Raji (cell line): ENCODE results near the gene ASTN2.

Source experiments
- POLR2A ChIP-seq: IDR thresholded peaks from 2 replicates; pipeline ENCODE4 v1.6.1; 2011; ENCODE audit warnings: low read depth, low read length, control low read depth; ENCODE audit not compliant: insufficient read depth

The ASTN2 gene

DNA sequence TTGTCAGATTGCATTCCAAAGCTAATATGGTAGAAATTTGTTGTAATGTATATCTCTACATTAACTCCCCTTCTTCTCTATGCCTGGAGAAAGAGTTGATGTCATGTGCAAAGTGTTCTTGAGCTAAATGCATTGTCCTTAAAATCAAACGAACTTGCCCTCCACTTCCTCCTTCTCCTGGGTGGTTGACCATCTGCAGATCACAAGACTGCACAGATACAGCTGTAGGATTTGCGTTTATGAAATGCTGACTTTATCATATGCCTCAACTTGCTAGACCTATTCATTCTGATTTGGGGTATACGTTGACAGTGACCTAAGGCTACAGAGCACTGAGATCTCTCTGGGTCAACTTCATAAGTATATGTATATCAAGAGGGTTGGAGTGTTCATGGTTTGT lies 719.4 kb downstream of the ASTN2 start:
- TF ChIP-seq POLR2A: no peak

DNA sequence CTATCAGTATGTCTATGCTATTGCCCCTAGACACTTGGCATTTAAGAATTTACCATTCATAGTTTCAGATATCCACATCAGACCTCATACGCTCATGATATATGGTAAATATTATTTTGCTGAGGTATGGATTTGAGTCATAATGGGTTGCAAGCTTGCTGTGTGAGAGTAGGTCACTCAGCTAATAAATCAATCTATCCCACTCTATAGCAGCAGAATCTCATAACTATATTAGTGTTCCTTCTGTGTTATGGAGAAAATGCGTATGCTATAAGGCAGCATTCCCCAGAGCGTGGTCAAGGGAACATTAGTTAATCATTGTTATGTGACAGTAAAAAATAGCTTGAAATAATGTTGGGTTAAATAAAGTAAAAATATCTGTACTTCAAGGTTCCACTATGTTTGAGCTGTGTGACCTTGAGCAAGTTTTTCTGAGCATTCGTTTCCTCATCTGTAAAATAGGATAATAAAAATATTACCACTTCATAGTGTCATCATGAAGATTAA lies 720.0 kb downstream of the ASTN2 start:
- no peak for TF ChIP-seq POLR2A

GRCh38 chr9:116693233-116693731 lies 721.6 kb downstream of the ASTN2 start:
- no peak for TF ChIP-seq POLR2A

- TF ChIP-seq POLR2A: no peak
Observed at GRCh38 chr9:116692616-116693015, 722.2 kb downstream of the ASTN2 start.

GRCh38 chr9:116691607-116692006 lies 723.2 kb downstream of the ASTN2 start:
- TF ChIP-seq POLR2A: no peak

- TF ChIP-seq POLR2A: no peak
Observed at GRCh38 chr9:116689486-116690032, 725.3 kb downstream of the ASTN2 start.

DNA sequence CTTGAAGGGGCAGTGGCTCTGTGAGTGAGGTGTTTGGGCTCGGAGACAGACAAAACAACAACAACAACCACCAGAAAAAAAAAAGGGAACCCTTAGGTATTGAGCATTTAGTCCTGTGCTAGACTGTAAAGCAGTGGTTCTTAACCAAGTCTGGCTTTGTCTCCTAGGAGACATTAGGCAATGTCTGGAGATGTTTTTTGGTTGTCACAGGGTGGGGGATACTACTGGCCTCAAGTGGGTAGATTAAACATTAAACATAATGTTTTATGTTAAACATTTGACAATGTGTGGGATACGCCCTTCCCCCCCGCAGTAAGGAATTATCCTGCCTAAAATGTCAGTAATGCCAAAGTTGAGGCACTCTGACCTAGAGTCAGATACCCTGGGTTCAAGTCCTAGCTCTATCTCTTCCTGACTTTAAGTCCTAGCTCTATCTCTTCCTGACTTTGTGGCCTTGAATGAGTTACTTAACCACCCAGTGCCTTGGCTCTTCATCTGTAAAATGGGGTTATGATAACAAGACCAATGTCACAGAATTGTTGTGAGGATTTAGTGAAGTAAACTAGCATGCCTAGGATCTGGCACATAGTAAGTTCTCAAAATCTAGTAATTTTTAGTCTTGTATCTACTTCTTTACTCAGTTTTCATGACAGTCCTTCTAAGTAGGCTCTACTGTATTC lies 725.9 kb downstream of the ASTN2 start:
- no peak for TF ChIP-seq POLR2A

DNA sequence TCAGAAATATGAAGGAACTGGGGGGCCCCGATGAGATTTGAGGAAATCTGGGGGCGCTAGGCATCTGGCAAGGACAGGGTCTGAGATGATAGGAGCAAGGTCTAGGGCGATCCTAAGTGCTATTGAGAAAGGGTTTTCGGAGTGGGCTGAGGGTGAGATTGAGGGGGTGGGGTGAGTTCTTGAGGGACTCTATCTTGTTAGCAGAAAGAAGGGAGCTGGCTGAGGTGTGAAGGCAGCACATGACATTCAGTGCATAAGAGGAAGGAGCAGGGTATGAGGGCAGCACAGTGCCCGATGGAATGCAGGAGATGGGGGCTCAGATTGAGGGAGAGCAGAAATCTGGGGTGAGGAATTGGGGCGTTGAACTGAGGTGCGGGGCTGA lies 727.1 kb downstream of the ASTN2 start:
- TF ChIP-seq POLR2A: no peak

- TF ChIP-seq POLR2A: peak; percentile 61
Observed at GRCh38 chr9:116687074-116687753, 727.6 kb downstream of the ASTN2 start, which contains the start of gene TRIM32. Gene TRIM32 (plus strand): TSS chr9:116687305. CDS start chr9:116697743, 10,438 bp downstream.

DNA sequence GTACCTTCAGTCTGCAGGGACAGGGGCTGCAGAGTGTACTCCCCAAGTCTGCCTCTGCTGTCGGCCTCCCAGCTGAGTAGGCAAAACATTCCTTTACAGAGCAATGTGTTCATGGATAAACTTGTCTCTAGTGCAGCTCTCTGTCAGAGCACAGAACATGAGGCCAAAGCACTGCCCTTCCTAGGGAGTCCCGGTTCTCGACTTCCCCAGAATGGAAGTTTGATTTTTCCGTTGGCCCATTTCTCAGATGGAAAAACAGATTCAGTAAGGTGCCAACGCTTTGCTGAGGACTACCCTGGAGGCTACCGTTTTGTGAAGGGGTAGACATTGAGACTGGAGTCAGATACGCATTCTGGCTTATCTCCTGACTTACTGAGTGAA lies 728.2 kb downstream of the ASTN2 start:
- TF ChIP-seq POLR2A: no peak

GRCh38 chr9:116686135-116686534 lies 728.7 kb downstream of the ASTN2 start:
- TF ChIP-seq POLR2A: no peak

- no peak for TF ChIP-seq POLR2A
Observed at GRCh38 chr9:116685166-116685565, 729.7 kb downstream of the ASTN2 start.

DNA sequence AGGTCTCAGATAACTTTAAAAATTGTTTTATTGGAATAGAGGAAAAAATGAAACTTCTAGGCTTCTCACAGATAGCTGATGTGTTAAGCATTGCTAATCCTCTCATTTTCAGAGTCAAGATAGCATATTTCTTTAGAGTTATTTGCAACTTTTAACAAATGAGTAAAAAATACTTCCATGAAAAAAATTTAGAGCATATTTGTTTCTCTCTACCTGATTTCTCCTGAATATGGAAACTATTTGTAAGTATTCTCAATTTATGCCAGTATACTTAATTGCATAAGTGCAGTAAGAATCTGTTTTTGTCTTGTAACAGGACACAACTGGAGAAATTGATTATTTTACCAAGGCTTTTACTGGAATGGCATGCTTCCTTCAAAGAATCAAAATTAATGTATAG lies 731.3 kb downstream of the ASTN2 start:
- TF ChIP-seq POLR2A: no peak

- no peak for TF ChIP-seq POLR2A
Observed at GRCh38 chr9:116674210-116674980, 740.5 kb downstream of the ASTN2 start.

DNA sequence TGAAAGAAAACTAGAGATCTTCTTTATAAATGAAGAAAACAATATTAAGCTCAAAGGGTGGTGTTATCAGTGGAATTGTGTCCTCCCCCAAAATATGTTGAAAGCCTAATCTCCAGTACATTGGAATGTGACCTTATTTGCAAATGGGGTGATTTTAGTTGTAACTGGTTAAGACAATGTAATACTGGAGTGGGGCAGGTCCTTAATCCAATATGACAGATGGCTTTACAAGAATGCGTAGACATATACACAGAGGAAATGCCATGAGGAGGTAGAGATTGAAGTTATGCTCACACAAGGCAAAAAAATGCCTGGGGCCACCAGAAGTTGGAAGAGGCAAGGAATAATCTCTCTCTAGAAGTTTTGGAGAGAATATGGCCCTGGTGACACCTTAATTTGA lies 741.5 kb downstream of the ASTN2 start:
- no peak for TF ChIP-seq POLR2A
